Activated T-helper 1 cell treated with anti-CD3 and anti-CD28 coated beads, Interleukin-12 subunit alpha, Interleukin-12 subunit beta, Interleukin-2, Interleukin-4 antibody, amounts not matched to agents 30 ng/mL and 10 ng/mL and 1 ng/mL, durations not matched to agents 14 hours and 24 hours and 36 hours (primary cell): ENCODE data around the gene ST8SIA4. TPM values are rescaled to one million over a fixed set of nuclear protein-coding genes. Genes with fewer than 3 reads are reported as not detected.

Source experiments
- DNase-seq: peaks from one replicate; pipeline ENCODE4 v3.0.0; 2021; ENCODE audit warnings: low spot score
- H3K27ac Mint-ChIP-seq: one replicate; pipeline ENCODE4 v1.8.0; 2021; ENCODE audit warnings: mild to moderate bottlenecking, mixed read lengths
- H3K27me3 Mint-ChIP-seq: one replicate; pipeline ENCODE4 v1.8.0; 2022; ENCODE audit warnings: mild to moderate bottlenecking, moderate library complexity, mixed read lengths; ENCODE audit not compliant: insufficient read depth
- H3K36me3 Mint-ChIP-seq: one replicate; pipeline ENCODE4 v1.8.0; 2021; ENCODE audit warnings: low read depth, mixed read lengths
- H3K4me1 Mint-ChIP-seq: one replicate; pipeline ENCODE4 v1.8.0; 2021; ENCODE audit warnings: low read depth, mixed read lengths
- H3K4me3 Mint-ChIP-seq: one replicate; pipeline ENCODE4 v1.8.0; 2021; ENCODE audit warnings: mild to moderate bottlenecking, moderate library complexity, mixed read lengths
- H3K9me3 Mint-ChIP-seq: one replicate; pipeline ENCODE4 v1.8.0; 2021; ENCODE audit warnings: mixed read lengths
- intact Hi-C: fragments of 100-400 bp; cut with micrococcal nuclease; formaldehyde crosslinking; loops from one replicate; pipeline ENCODE4 v1.15.1; 2024
- total RNA-seq: library from RNA; stranded (reverse); gene quantifications from 2 replicates; pipeline ENCODE4 v1.2.3, GENCODE V29; 2022

Gene ST8SIA4
- total RNA-seq, 1 donor from 2014 or later: 65.2 TPM

DNA sequence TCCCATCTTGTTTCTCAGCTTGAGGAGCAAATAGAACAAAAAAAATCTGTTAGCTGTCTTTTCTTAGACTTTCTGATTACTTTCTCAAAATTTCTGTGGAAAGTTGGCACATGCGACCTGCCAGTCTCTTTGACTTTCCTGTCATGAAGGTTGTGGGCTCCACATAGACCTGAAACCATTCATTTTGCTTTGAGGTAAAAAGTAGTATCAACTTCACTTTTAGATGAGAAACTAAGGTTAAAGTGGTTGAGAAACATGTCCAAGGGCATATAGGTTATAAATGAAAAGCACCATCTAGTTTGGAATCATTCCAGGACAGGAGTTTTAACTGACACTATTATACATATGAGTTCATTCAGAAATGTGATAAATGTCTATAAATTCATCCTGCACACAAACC, 42.7 kb downstream of the ST8SIA4 start:
- Mint-ChIP-seq H3K27ac (peak overlapping the region; percentile 97), H3K4me1 (peaks cover 62% of the 10 kb centered on the region), H3K9me3 (peaks cover 4% of the 10 kb centered on the region), H3K36me3 (peaks cover 48% of the 10 kb centered on the region), H3K27me3 (no peaks in the 10 kb centered on the region), H3K4me3 (peak overlapping the region; percentile 43)
- DNase-seq: no peak
- intact Hi-C loops: no loop called here

DNA sequence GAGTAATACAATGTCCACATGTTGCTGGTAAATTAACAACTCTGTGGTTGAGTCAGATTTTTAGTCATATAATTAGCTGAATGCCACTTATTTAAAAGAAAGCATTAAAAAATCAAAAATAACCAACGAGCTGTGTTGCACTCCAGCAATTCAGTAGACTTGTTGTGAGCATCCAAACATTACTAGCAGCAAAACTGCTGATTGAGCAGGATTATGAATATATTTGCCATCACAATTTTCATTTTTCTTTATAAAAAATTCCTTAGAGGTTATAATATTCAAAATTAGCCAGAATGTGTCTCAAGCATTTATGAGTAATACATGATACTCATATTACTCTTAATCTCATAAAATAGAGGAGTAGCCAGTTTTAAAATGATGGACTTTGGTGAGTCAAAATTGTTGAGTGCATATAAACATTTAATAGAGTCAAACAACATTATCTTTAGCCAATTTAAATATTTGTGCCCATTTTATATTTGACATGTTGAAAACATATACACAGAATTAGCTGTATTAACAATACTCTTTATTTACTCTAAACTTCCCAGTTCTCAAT, 44.0 kb downstream of the ST8SIA4 start:
- H3K4me3 Mint-ChIP-seq: no peak overlapping the region
- DNase-seq: no peak
- peaks cover 51% of the 10 kb centered on the region for H3K36me3 Mint-ChIP-seq
- no peak overlapping the region for H3K27ac Mint-ChIP-seq
- H3K9me3 Mint-ChIP-seq: peaks cover 4% of the 10 kb centered on the region
- intact Hi-C loops: no loop called here
- H3K27me3 Mint-ChIP-seq: no peaks in the 10 kb centered on the region
- H3K4me1 Mint-ChIP-seq: peaks cover 64% of the 10 kb centered on the region

DNA sequence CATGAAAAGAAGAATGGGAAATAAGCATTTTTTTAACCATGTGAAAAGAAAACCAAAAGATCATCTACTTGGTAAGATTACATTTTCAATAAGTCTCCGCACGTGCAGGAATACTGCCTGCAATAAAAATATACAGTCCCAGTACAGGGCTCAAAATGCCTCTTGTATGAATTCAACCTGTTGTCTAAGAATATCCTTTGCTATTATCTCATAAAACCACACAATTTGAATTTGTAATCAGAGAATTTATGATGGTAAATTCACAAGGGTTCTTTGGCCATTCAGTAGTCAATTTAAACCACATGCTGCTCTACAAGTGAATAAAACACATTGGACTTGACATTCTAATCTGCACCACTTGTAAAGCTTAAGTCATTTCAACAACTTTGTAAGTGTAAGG, 46.6 kb downstream of the ST8SIA4 start:
- H3K27me3 Mint-ChIP-seq: no peaks in the 10 kb centered on the region
- H3K9me3 Mint-ChIP-seq: peaks cover 3% of the 10 kb centered on the region
- no peak overlapping the region for H3K4me3 Mint-ChIP-seq
- DNase-seq: no peak
- intact Hi-C loops: no loop called here
- H3K4me1 Mint-ChIP-seq: peaks cover 63% of the 10 kb centered on the region
- H3K36me3 Mint-ChIP-seq: peaks cover 46% of the 10 kb centered on the region
- H3K27ac Mint-ChIP-seq: peak overlapping the region; percentile 56

DNA sequence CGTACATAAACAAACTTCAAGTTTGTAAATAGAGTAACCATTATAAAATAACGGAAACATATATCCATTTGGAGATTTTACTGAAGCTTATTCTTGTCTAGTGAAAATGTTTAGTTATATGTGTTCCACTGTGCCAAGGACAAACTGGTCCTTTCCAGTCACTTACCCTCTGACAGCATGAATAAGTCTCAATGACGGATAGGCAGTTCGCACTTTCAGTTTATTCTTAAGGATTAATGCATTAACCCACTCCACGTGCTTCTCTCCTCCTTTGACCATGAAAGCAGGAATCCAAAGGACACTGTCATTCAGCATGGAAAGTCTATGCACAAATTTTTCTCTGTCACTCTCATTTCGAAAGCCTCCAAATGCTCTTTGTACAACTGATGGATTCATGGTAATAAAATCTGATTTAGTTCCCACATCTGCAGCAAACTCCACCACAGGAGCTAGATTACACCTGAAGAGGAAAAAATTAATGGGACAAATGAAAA, 47.1 kb downstream of the ST8SIA4 start:
- peaks cover 58% of the 10 kb centered on the region for H3K4me1 Mint-ChIP-seq
- intact Hi-C loops: no loop called here
- H3K36me3 Mint-ChIP-seq: peaks cover 42% of the 10 kb centered on the region
- H3K4me3 Mint-ChIP-seq: no peak overlapping the region
- H3K27me3 Mint-ChIP-seq: no peaks in the 10 kb centered on the region
- H3K27ac Mint-ChIP-seq: peak overlapping the region; percentile 40
- no peak for DNase-seq
- H3K9me3 Mint-ChIP-seq: no peaks in the 10 kb centered on the region

DNA sequence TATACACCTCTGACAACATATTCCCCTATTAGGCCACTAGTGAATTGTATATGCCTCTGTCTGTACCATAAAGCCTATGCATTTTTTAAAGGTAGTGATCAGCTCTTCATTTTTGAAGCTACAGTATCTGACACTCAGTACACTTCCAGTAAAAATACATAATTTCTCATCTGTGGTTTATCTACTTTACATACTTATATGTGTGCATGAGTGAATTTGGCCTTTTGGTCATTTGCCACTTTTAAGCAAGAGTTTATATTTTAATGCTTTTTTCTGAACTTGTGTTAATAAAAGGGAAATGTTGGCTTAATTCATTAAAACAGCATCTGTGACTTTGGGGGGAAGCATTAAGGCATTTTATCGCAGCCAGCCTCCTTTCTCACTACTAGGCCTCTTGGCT, 47.8 kb downstream of the ST8SIA4 start:
- Mint-ChIP-seq H3K4me1 (peaks cover 51% of the 10 kb centered on the region), H3K27me3 (no peaks in the 10 kb centered on the region), H3K27ac (peak overlapping the region; percentile 79), H3K9me3 (no peaks in the 10 kb centered on the region), H3K36me3 (peaks cover 37% of the 10 kb centered on the region), H3K4me3 (peak overlapping the region; percentile 31)
- DNase-seq: no peak
- intact Hi-C loops: no loop called here

DNA sequence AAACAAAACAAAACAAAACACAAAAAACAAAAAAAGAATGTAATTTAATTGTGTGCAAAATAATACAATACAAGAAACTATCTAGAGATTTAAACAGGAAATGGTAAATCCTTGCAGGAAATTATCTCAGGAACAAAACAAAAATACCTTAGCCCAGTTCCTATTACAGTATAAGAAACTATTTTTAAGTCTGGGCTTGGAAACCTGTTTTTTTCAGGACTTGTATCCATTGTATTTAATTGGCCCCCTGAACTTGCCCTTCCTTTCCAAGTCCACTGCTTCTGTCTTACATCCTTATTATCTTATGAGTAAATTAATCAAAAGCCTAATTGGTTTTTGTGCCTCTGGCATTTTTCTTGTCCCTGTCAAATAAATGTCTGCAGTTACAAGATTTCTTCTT, 48.5 kb downstream of the ST8SIA4 start:
- DNase-seq: no peak

DNA sequence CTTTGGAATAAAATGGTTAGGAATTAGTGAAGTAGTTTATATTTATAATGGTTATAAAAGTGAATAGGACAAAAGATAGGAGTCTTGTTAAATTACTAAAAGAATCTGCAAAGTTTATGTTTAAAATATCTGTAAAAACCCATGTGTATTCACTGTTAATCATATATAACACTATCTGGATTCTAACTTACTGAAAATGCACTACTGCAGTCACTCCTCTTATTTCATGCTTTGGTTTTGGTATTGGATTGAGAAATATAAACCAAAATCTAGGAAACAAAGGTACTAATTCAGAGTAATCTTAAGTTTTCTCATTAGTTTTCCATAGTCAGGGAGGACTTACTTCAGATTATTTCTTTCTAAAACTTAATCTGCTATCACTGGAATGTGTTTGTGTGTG, 49.5 kb downstream of the ST8SIA4 start:
- H3K4me3 Mint-ChIP-seq: peak overlapping the region; percentile 81
- H3K27me3 Mint-ChIP-seq: no peaks in the 10 kb centered on the region
- H3K36me3 Mint-ChIP-seq: peaks cover 33% of the 10 kb centered on the region
- peak overlapping the region; percentile 96 for H3K27ac Mint-ChIP-seq
- H3K9me3 Mint-ChIP-seq: no peaks in the 10 kb centered on the region
- no peak for DNase-seq
- peaks cover 41% of the 10 kb centered on the region for H3K4me1 Mint-ChIP-seq
- intact Hi-C loops: loop anchor here (1.0 to 2.0 kb wide), 8 partner anchors 8 to 318 kb away; partner anchors contain the start of gene FAM174A

More for the DNA sequence above, 48.5 kb downstream of the ST8SIA4 start:
- intact Hi-C loops: no loop called here
- H3K4me3 Mint-ChIP-seq: peak overlapping the region; percentile 31
- H3K27ac Mint-ChIP-seq: peak overlapping the region; percentile 79
- H3K4me1 Mint-ChIP-seq: peaks cover 44% of the 10 kb centered on the region
- H3K9me3 Mint-ChIP-seq: no peaks in the 10 kb centered on the region
- H3K36me3 Mint-ChIP-seq: peaks cover 34% of the 10 kb centered on the region
- H3K27me3 Mint-ChIP-seq: no peaks in the 10 kb centered on the region

DNA sequence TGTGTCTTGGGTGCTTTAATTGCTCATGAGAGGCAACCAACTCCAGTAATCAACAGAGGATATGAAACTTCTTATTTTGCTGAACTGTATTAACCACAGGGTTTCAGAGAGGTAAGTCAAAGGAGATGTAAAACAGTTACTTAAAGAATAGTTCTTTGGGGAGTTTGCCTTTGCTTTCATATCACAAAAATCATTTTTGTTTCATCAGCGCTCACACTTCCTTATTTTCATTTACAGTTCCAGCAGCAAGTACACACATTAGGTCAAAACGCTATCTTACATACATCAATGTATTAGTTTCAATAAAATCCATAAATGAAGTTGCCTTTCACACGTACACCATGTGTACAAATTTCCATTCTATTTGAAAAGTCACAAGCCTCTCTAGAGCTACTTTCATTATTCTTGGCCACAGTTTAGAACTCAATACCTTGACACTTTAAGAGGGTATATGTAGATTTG, 50.1 kb downstream of the ST8SIA4 start:
- H3K27ac Mint-ChIP-seq: peak overlapping the region; percentile 96
- H3K27me3 Mint-ChIP-seq: no peaks in the 10 kb centered on the region

DNA sequence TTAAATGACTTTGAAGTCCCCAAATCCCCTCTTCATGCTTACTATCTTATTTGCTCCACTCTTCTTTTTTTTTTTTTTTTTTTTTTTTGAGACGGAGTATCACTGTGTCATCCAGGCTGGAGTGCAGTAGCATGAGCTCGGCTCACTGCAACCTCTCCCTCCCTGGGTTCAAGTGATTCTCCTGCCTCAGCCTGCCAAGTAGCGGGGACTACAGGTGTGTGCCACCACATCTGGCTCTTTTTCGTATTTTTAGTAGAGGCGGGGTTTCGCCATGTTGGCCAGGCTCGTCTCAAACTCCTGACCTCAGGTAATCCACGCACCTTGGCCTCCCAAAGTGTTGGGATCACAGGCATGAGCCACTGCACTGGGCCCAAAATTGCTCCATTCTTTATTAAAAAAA, 51.0 kb downstream of the ST8SIA4 start:
- Mint-ChIP-seq H3K4me3 (no peak overlapping the region), H3K36me3 (peaks cover 35% of the 10 kb centered on the region), H3K9me3 (no peaks in the 10 kb centered on the region), H3K4me1 (peaks cover 48% of the 10 kb centered on the region), H3K27ac (no peak overlapping the region), H3K27me3 (no peaks in the 10 kb centered on the region)
- intact Hi-C loops: loop anchor here (2.0 kb wide), 2 partner anchors 21 to 39 kb away; no protein-coding TSS in a partner anchor
- DNase-seq: no peak

More for the DNA sequence above, 50.1 kb downstream of the ST8SIA4 start:
- DNase-seq: no peak
- Mint-ChIP-seq H3K9me3 (no peaks in the 10 kb centered on the region), H3K4me3 (peak overlapping the region; percentile 81), H3K4me1 (peaks cover 39% of the 10 kb centered on the region), H3K36me3 (peaks cover 30% of the 10 kb centered on the region)
- intact Hi-C loops: loop anchor here (1.0 to 2.0 kb wide), 8 partner anchors 8 to 318 kb away; partner anchors contain the start of gene FAM174A

DNA sequence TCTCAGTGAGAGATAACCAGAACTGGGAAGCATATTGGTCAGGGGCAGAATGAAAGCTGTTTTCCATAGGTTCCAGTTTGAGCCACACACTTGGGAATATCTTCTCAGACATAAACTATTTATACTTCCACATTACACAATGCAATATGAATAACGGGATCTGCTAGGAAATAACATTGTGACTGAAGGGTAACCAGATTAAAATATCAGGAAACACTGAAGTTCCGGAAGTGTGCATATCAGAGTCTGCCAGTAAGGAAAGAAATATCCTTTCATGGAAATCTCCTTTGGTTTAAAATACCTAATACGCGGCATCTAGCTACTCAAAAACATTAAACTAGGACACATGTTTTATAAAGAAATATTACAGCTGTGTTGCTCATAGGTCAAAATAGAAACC, 56.3 kb downstream of the ST8SIA4 start:
- H3K9me3 Mint-ChIP-seq: peaks cover 3% of the 10 kb centered on the region
- H3K4me1 Mint-ChIP-seq: peaks cover 46% of the 10 kb centered on the region
- no peak overlapping the region for H3K27ac Mint-ChIP-seq
- peaks cover 22% of the 10 kb centered on the region for H3K36me3 Mint-ChIP-seq
- H3K27me3 Mint-ChIP-seq: no peaks in the 10 kb centered on the region
- DNase-seq: no peak
- no peak overlapping the region for H3K4me3 Mint-ChIP-seq
- intact Hi-C loops: no loop called here

DNA sequence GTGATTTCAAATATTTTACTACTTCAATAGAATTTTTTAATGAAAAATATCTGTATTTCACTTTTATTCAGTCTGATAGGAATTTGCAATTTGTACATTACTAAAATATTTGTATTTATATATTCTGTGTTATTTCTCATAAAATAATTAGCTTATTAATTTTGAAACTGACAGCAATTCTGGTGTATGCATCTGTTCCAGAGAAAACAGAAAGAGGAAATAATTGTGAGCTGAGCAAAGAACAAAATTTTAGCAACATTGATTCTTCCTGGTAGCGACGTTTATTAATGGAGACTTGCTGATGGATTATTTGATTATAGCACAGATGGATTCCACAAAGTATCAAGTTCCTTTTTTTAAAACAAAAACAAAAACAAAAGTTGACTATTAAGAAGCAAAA, 61.0 kb downstream of the ST8SIA4 start:
- peaks cover 3% of the 10 kb centered on the region for H3K9me3 Mint-ChIP-seq
- H3K4me3 Mint-ChIP-seq: no peak overlapping the region
- intact Hi-C loops: no loop called here
- H3K36me3 Mint-ChIP-seq: peaks cover 33% of the 10 kb centered on the region
- H3K4me1 Mint-ChIP-seq: peaks cover 73% of the 10 kb centered on the region
- no peaks in the 10 kb centered on the region for H3K27me3 Mint-ChIP-seq
- no peak for DNase-seq
- no peak overlapping the region for H3K27ac Mint-ChIP-seq

DNA sequence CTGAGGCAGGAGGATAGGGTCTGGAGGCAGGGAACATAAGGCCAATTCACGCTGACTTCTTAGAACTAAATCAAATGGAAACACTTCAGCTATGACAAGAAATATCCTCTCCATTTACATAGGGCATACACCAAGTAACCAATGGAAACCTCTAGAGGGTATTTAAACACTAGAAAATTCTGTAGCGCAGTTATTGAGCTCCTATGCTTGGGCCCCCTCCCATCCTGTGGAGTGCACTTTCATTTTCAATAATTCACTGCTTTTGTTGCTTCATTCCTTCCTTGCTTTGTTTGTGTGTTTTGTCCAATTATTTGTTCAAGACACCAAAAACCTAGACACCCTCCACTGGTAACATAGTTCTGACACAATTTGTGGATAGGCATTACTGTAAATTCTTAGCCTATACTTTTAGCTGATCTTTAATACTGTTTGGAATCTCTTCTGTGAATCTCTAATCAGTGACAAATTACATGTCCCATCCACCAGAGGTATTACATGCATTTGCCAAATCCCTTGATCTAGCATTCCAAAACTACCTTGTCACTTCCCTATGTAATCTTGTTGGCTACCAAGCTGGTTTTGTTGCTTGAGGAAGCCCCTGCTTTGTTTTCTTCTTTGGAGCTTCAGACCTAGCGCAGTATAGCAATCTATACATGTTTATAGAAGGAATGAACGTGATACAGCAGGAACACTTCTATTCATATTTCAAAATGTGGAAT, 61.6 kb downstream of the ST8SIA4 start:
- DNase-seq: no peak
- Mint-ChIP-seq H3K36me3 (peaks cover 34% of the 10 kb centered on the region), H3K4me3 (peak overlapping the region; percentile 72), H3K27me3 (no peaks in the 10 kb centered on the region), H3K27ac (peak overlapping the region; percentile 95), H3K9me3 (peaks cover 3% of the 10 kb centered on the region), H3K4me1 (peaks cover 73% of the 10 kb centered on the region)
- intact Hi-C loops: loop anchor here (1.0 kb wide), 2 partner anchors 12 to 20 kb away; no protein-coding TSS in a partner anchor

DNA sequence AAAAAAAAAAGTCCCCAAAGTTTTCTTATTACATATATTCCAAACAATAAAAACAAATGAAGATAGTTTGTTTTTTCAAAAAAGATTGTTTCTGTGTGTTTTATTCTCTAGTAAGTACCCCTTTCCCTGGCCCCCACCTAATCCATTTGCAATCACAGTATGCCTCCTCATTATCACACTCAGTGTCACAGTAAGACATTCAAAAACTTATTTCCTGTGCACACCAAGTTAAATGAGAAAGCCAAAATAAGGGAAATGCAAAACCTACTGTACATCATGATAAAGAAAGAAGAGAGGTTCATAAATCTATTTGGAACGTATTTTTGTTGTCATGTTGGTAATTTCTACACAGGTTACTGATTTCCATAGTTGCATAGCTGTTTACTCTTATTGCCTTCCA, 62.3 kb downstream of the ST8SIA4 start:
- H3K36me3 Mint-ChIP-seq: peaks cover 28% of the 10 kb centered on the region
- intact Hi-C loops: loop anchor here (1.0 kb wide), 7 partner anchors 10 to 63 kb away; partner anchors contain the start of gene ST8SIA4
- H3K27me3 Mint-ChIP-seq: no peaks in the 10 kb centered on the region

More for the DNA sequence above, 62.3 kb downstream of the ST8SIA4 start:
- H3K4me3 Mint-ChIP-seq: peak overlapping the region; percentile 72
- peak overlapping the region; percentile 95 for H3K27ac Mint-ChIP-seq
- peaks cover 68% of the 10 kb centered on the region for H3K4me1 Mint-ChIP-seq
- no peak for DNase-seq
- no peaks in the 10 kb centered on the region for H3K9me3 Mint-ChIP-seq
